Stimulated activated CD8-positive, alpha-beta memory T cell treated with anti-CD3 and anti-CD28 coated beads, Interleukin-15, amount 100 ng/mL, for 48 hours (primary cell): ENCODE data around the gene MOXD1.
"Not testable (repeated sequence)": the region's sequence is repeated elsewhere in the genome, so short reads cannot be mapped to it uniquely, and the experiment has no call there.

ENCODE experiments used
- DNase-seq, 2 donors: peaks; one replicate each; pipeline ENCODE4 v3.0.0-alpha.2; 2020; ENCODE audit warnings: low read depth in 2 of 2

MOXD1 gene

GRCh38 chr6:132354517-132355167 lies 46.6 kb downstream of the MOXD1 start:
- peak in 1 of 2 donors; percentile 22 for DNase-seq

GRCh38 chr6:132351986-132352385 lies 49.3 kb downstream of the MOXD1 start:
- DNase-seq = not testable (repeated sequence)

GRCh38 chr6:132348231-132348630 lies 53.0 kb downstream of the MOXD1 start:
- DNase-seq = no peak

GRCh38 chr6:132344811-132345210 lies 56.5 kb downstream of the MOXD1 start:
- no peak for DNase-seq

GRCh38 chr6:132341646-132342045 lies 59.6 kb downstream of the MOXD1 start:
- no peak for DNase-seq

GRCh38 chr6:132334521-132334885 lies 66.8 kb downstream of the MOXD1 start:
- DNase-seq = no peak

- no peak for DNase-seq
Measured at GRCh38 chr6:132333639-132334520, 67.4 kb downstream of the MOXD1 start.

- DNase-seq = no peak
Measured at GRCh38 chr6:132330759-132331158, 70.5 kb downstream of the MOXD1 start.

GRCh38 chr6:132322398-132322797 lies 78.9 kb downstream of the MOXD1 start:
- DNase-seq = no peak

GRCh38 chr6:132320007-132320406 lies 81.3 kb downstream of the MOXD1 start:
- DNase-seq = no peak

- no peak for DNase-seq
Measured at GRCh38 chr6:132316970-132317369, 84.3 kb downstream of the MOXD1 start.

GRCh38 chr6:132314432-132314831 lies 86.8 kb downstream of the MOXD1 start:
- DNase-seq = no peak

- DNase-seq = no peak
Measured at GRCh38 chr6:132310921-132311320, 90.4 kb downstream of the MOXD1 start.

GRCh38 chr6:132310151-132310550 lies 91.1 kb downstream of the MOXD1 start:
- DNase-seq = not testable (repeated sequence)

GRCh38 chr6:132304891-132305305 lies 96.4 kb downstream of the MOXD1 start:
- no peak for DNase-seq

- no peak for DNase-seq
Measured at GRCh38 chr6:132300323-132300949, 100.8 kb downstream of the MOXD1 start.

GRCh38 chr6:132298344-132298949 lies 102.8 kb downstream of the MOXD1 start:
- DNase-seq = no peak

- no peak for DNase-seq
Measured at GRCh38 chr6:132289756-132290155, 111.5 kb downstream of the MOXD1 start.

GRCh38 chr6:132287101-132287500 lies 114.2 kb downstream of the MOXD1 start:
- no peak for DNase-seq

GRCh38 chr6:132286298-132287019 lies 114.8 kb downstream of the MOXD1 start:
- no peak for DNase-seq

GRCh38 chr6:132285004-132285780 lies 116.1 kb downstream of the MOXD1 start:
- no peak for DNase-seq
